Neural progenitor cell (in vitro differentiated cells): ENCODE measurements around the gene HMGN1. TPM values are rescaled to one million over a fixed set of nuclear protein-coding genes. Genes with fewer than 3 reads are reported as not detected.

ENCODE experiments used
- DNase-seq: peaks from one replicate; pipeline ENCODE4 v3.0.0-alpha.2; 2016; ENCODE audit warnings: low spot score
- H2AFZ ChIP-seq: fragments of 200-600 bp; sonication (generic); replicated peaks from 2 replicates; pipeline ENCODE4 v1.6.1; 2016; ENCODE audit warnings: antibody characterized with exemption
- H3F3A ChIP-seq: fragments of 200-600 bp; sonication (generic); 2 replicates; pipeline ENCODE4 v1.6.1; 2016; ENCODE audit warnings: antibody characterized with exemption, low read depth
- H3K27ac ChIP-seq: fragments of 200-600 bp; sonication (generic); 2 replicates; pipeline ENCODE4 v1.5.1; 2016; ENCODE audit warnings: mild to moderate bottlenecking
- H3K27me3 ChIP-seq: fragments of 200-600 bp; sonication (generic); 2 replicates; pipeline ENCODE4 v1.6.1; 2016; ENCODE audit warnings: mild to moderate bottlenecking, moderate library complexity
- H3K36me3 ChIP-seq: fragments of 200-600 bp; sonication (generic); 2 replicates; pipeline ENCODE4 v1.5.1; 2016
- H3K4me1 ChIP-seq: fragments of 200-600 bp; sonication (generic); 2 replicates; pipeline ENCODE4 v1.6.1; 2016; ENCODE audit warnings: mixed run types
- H3K4me2 ChIP-seq: fragments of 200-600 bp; sonication (generic); 2 replicates; pipeline ENCODE4 v1.6.1; 2016
- H3K4me3 ChIP-seq: fragments of 200-600 bp; sonication (generic); 2 replicates; pipeline ENCODE4 v1.5.1; 2016
- H3K79me2 ChIP-seq: fragments of 200-600 bp; sonication (generic); 2 replicates; pipeline ENCODE4 v1.6.1; 2016; ENCODE audit warnings: low read depth
- H3K9ac ChIP-seq: fragments of 200-600 bp; sonication (generic); 2 replicates; pipeline ENCODE4 v1.6.1; 2016
- H3K9me3 ChIP-seq: fragments of 200-600 bp; sonication (generic); 2 replicates; pipeline ENCODE4 v1.5.1; 2016; ENCODE audit warnings: low read depth
- H4K20me1 ChIP-seq: fragments of 200-600 bp; sonication (generic); 2 replicates; pipeline ENCODE4 v1.6.1; 2016; ENCODE audit warnings: low read depth
- H3K27ac Mint-ChIP-seq: 3 replicates; pipeline ENCODE4 v1.8.0; 2021; ENCODE audit warnings: mixed read lengths
- H3K27me3 Mint-ChIP-seq: 2 replicates; pipeline ENCODE4 v1.8.0; 2022; ENCODE audit warnings: low read depth, mild to moderate bottlenecking, inconsistent platforms, moderate library complexity, mixed read lengths; ENCODE audit not compliant: insufficient read depth
- H3K36me3 Mint-ChIP-seq: 3 replicates; pipeline ENCODE4 v1.8.0; 2021; ENCODE audit warnings: mixed read lengths
- H3K4me1 Mint-ChIP-seq: 3 replicates; pipeline ENCODE4 v1.8.0; 2021; ENCODE audit warnings: mixed read lengths
- H3K4me3 Mint-ChIP-seq: 3 replicates; pipeline ENCODE4 v1.8.0; 2021; ENCODE audit warnings: mild to moderate bottlenecking, moderate library complexity, mixed read lengths
- H3K9me3 Mint-ChIP-seq: 3 replicates; pipeline ENCODE4 v1.8.0; 2020; ENCODE audit warnings: mixed read lengths
- EZH2 ChIP-seq: fragments of 200-600 bp; sonication (generic); IDR thresholded peaks from 2 replicates; pipeline ENCODE4 v1.6.1; 2017; ENCODE audit warnings: antibody characterized with exemption, mild to moderate bottlenecking, moderate library complexity
- EZH2phosphoT487 ChIP-seq: fragments of 200-600 bp; sonication (generic); IDR thresholded peaks from 2 replicates; pipeline ENCODE4 v1.6.1; 2017; ENCODE audit warnings: antibody characterized with exemption
- total RNA-seq: library from RNA; depleted of rRNA; stranded (reverse); fragments of >200 nt; gene quantifications from 2 replicates; pipeline ENCODE4 v1.2.3, GENCODE V29; 2015; ENCODE audit warnings: low replicate concordance
- TF ChIP-seq, protein P1 (sequence below): fragments of 200-600 bp; sonication (generic); IDR thresholded peaks from 2 replicates; pipeline ENCODE4 v1.5.1; 2017; ENCODE audit warnings: antibody characterized with exemption, mild to moderate bottlenecking

The HMGN1 gene
- total RNA-seq, 1 donor from 2014 or later = 903 TPM

DNA sequence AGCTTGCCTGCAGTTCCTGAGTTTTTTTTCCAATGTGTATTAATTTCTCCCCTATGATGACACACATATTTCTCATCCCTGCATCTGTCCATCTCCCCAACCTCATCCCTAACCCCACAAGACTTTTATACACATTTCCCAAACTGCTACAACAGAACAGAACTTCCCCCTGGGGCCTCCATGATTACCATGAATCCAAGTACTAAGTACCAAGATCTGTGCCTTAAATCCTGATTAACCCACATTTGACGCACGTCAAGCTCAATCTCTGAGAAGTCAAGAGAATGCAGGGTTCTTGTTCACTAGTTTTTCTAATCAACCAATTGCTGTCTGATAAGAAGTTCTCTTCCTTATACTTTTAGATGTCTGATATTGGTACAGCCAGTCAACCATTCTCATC, 9.7 kb downstream of the HMGN1 start:
- H3F3A ChIP-seq = peaks cover 43% of the 10 kb centered on the region
- H3K9ac ChIP-seq = no peak overlapping the region
- peaks cover 12% of the 10 kb centered on the region for H3K79me2 ChIP-seq
- peaks cover 14% of the 10 kb centered on the region for H4K20me1 ChIP-seq
- H3K4me3 ChIP-seq = no peak overlapping the region
- H3K27ac Mint-ChIP-seq = no peak overlapping the region
- TF ChIP-seq, protein P1, sequence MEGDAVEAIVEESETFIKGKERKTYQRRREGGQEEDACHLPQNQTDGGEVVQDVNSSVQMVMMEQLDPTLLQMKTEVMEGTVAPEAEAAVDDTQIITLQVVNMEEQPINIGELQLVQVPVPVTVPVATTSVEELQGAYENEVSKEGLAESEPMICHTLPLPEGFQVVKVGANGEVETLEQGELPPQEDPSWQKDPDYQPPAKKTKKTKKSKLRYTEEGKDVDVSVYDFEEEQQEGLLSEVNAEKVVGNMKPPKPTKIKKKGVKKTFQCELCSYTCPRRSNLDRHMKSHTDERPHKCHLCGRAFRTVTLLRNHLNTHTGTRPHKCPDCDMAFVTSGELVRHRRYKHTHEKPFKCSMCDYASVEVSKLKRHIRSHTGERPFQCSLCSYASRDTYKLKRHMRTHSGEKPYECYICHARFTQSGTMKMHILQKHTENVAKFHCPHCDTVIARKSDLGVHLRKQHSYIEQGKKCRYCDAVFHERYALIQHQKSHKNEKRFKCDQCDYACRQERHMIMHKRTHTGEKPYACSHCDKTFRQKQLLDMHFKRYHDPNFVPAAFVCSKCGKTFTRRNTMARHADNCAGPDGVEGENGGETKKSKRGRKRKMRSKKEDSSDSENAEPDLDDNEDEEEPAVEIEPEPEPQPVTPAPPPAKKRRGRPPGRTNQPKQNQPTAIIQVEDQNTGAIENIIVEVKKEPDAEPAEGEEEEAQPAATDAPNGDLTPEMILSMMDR = no peak
- no peak for TF ChIP-seq EZH2
- no peak for TF ChIP-seq EZH2phosphoT487
- H3K4me3 Mint-ChIP-seq = no peak overlapping the region
- no peak overlapping the region for H2AFZ ChIP-seq
- H3K9me3 Mint-ChIP-seq = no peaks in the 10 kb centered on the region
- H3K27ac ChIP-seq = peak overlapping the region; percentile 36
- H3K36me3 Mint-ChIP-seq = peaks cover 23% of the 10 kb centered on the region
- peaks cover 12% of the 10 kb centered on the region for H3K36me3 ChIP-seq
- no peaks in the 10 kb centered on the region for H3K9me3 ChIP-seq
- no peak overlapping the region for H3K4me2 ChIP-seq
- H3K27me3 ChIP-seq = no peaks in the 10 kb centered on the region
- H3K27me3 Mint-ChIP-seq = peaks cover 2% of the 10 kb centered on the region
- H3K4me1 Mint-ChIP-seq = peaks cover 8% of the 10 kb centered on the region
- no peak for DNase-seq
- H3K4me1 ChIP-seq = no peaks in the 10 kb centered on the region

DNA sequence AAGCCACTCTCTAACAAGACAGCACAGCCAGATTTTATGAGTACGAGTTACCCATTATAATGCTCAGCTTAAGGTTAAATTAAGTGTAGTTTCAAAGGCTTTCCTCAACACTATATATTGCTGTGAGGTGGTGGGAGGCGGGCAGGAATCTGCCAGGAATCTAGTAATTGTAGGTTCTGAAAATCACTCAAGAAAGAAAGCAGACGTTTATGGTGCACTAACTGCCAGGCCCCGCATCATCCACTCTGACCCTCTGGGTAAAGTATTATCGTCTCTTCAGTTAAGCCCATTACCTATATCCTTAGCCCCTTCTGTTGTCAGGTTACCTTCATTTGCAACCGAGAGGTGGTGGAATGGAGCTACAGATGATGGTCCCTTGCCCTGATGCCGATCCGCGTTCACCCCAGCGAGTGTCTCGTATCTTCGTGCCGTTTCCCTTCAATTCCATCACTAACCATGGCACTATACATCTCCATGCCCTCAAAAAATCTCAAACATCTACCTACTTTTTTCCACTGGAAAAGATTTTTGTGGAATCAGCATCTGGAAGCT, 12.4 kb downstream of the HMGN1 start:
- Histone ChIP-seq H3K27ac (no peak overlapping the region), H3K4me2 (no peak overlapping the region), H3F3A (peaks cover 23% of the 10 kb centered on the region), H3K4me3 (no peak overlapping the region), H4K20me1 (peaks cover under 1% of the 10 kb centered on the region), H3K36me3 (peaks cover 2% of the 10 kb centered on the region), H3K79me2 (no peaks in the 10 kb centered on the region), H3K4me1 (no peaks in the 10 kb centered on the region), H3K9me3 (no peaks in the 10 kb centered on the region), H3K9ac (no peak overlapping the region), H3K27me3 (no peaks in the 10 kb centered on the region), H2AFZ (no peak overlapping the region)
- no peak overlapping the region for H3K4me3 Mint-ChIP-seq
- H3K36me3 Mint-ChIP-seq = peaks cover 7% of the 10 kb centered on the region
- H3K4me1 Mint-ChIP-seq = peaks cover 9% of the 10 kb centered on the region
- H3K27ac Mint-ChIP-seq = no peak overlapping the region
- TF ChIP-seq, protein P1 = no peak
- TF ChIP-seq EZH2phosphoT487 (no peak), EZH2 (no peak)
- no peak for DNase-seq
- peaks cover 3% of the 10 kb centered on the region for H3K27me3 Mint-ChIP-seq
- no peaks in the 10 kb centered on the region for H3K9me3 Mint-ChIP-seq

DNA sequence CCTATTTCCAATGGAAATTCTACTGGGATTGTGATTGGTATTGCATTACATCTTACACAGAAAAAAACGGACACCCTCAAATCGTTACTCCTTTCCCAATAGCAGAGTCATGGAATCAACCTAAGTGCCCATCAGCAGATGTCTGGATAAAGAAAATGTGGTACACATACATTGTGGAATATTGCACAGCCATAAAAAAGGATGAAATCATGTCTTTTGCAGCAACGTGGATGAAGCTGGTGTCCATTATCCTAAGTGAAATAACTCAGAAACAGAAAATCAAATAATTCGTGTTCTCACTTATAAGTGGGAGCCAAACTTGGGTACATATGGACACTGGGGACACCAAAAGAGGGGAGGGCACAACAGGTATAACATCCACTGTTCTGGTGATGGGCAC, 14.3 kb downstream of the HMGN1 start:
- no peak overlapping the region for H3K27ac Mint-ChIP-seq
- no peaks in the 10 kb centered on the region for H3K36me3 ChIP-seq
- no peak overlapping the region for H3K4me3 Mint-ChIP-seq
- no peaks in the 10 kb centered on the region for H3K9me3 Mint-ChIP-seq
- H3K9me3 ChIP-seq = no peaks in the 10 kb centered on the region
- H3K4me2 ChIP-seq = no peak overlapping the region
- no peaks in the 10 kb centered on the region for H3K79me2 ChIP-seq
- no peaks in the 10 kb centered on the region for H4K20me1 ChIP-seq
- no peak overlapping the region for H3K27ac ChIP-seq
- H3K36me3 Mint-ChIP-seq = no peaks in the 10 kb centered on the region
- H3K27me3 ChIP-seq = no peaks in the 10 kb centered on the region
- no peak overlapping the region for H3K9ac ChIP-seq
- TF ChIP-seq, protein P1 = no peak
- TF ChIP-seq EZH2 (no peak), EZH2phosphoT487 (no peak)
- H3K4me1 ChIP-seq = no peaks in the 10 kb centered on the region
- H3K4me1 Mint-ChIP-seq = peaks cover 9% of the 10 kb centered on the region
- H2AFZ ChIP-seq = no peak overlapping the region
- H3F3A ChIP-seq = peaks cover 4% of the 10 kb centered on the region
- H3K4me3 ChIP-seq = no peak overlapping the region
- peaks cover 3% of the 10 kb centered on the region for H3K27me3 Mint-ChIP-seq
- no peak for DNase-seq
